ENCODE measurements around the gene JAML. TPM values are rescaled to one million over a fixed set of nuclear protein-coding genes. Genes with fewer than 3 reads are reported as not detected.

The JAML gene
- total and polyA plus RNA-seq, 2 of the 13 experiments (the other 11 are each of a cell fraction or from before 2014, with no cell fraction given): 2.0 to 3.3 TPM

GRCh38 chr11:118198370-118198769 is 26.4 kb downstream of the JAML start (continued):
- TF ChIP-seq, protein P1, sequence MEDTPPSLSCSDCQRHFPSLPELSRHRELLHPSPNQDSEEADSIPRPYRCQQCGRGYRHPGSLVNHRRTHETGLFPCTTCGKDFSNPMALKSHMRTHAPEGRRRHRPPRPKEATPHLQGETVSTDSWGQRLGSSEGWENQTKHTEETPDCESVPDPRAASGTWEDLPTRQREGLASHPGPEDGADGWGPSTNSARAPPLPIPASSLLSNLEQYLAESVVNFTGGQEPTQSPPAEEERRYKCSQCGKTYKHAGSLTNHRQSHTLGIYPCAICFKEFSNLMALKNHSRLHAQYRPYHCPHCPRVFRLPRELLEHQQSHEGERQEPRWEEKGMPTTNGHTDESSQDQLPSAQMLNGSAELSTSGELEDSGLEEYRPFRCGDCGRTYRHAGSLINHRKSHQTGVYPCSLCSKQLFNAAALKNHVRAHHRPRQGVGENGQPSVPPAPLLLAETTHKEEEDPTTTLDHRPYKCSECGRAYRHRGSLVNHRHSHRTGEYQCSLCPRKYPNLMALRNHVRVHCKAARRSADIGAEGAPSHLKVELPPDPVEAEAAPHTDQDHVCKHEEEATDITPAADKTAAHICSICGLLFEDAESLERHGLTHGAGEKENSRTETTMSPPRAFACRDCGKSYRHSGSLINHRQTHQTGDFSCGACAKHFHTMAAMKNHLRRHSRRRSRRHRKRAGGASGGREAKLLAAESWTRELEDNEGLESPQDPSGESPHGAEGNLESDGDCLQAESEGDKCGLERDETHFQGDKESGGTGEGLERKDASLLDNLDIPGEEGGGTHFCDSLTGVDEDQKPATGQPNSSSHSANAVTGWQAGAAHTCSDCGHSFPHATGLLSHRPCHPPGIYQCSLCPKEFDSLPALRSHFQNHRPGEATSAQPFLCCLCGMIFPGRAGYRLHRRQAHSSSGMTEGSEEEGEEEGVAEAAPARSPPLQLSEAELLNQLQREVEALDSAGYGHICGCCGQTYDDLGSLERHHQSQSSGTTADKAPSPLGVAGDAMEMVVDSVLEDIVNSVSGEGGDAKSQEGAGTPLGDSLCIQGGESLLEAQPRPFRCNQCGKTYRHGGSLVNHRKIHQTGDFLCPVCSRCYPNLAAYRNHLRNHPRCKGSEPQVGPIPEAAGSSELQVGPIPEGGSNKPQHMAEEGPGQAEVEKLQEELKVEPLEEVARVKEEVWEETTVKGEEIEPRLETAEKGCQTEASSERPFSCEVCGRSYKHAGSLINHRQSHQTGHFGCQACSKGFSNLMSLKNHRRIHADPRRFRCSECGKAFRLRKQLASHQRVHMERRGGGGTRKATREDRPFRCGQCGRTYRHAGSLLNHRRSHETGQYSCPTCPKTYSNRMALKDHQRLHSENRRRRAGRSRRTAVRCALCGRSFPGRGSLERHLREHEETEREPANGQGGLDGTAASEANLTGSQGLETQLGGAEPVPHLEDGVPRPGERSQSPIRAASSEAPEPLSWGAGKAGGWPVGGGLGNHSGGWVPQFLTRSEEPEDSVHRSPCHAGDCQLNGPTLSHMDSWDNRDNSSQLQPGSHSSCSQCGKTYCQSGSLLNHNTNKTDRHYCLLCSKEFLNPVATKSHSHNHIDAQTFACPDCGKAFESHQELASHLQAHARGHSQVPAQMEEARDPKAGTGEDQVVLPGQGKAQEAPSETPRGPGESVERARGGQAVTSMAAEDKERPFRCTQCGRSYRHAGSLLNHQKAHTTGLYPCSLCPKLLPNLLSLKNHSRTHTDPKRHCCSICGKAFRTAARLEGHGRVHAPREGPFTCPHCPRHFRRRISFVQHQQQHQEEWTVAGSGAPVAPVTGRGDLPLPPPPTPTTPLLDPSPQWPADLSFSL (CRISPR knock-in tag; IDR thresholded peaks at IDR 0.05): no peak
- TF ChIP-seq, protein P2, sequence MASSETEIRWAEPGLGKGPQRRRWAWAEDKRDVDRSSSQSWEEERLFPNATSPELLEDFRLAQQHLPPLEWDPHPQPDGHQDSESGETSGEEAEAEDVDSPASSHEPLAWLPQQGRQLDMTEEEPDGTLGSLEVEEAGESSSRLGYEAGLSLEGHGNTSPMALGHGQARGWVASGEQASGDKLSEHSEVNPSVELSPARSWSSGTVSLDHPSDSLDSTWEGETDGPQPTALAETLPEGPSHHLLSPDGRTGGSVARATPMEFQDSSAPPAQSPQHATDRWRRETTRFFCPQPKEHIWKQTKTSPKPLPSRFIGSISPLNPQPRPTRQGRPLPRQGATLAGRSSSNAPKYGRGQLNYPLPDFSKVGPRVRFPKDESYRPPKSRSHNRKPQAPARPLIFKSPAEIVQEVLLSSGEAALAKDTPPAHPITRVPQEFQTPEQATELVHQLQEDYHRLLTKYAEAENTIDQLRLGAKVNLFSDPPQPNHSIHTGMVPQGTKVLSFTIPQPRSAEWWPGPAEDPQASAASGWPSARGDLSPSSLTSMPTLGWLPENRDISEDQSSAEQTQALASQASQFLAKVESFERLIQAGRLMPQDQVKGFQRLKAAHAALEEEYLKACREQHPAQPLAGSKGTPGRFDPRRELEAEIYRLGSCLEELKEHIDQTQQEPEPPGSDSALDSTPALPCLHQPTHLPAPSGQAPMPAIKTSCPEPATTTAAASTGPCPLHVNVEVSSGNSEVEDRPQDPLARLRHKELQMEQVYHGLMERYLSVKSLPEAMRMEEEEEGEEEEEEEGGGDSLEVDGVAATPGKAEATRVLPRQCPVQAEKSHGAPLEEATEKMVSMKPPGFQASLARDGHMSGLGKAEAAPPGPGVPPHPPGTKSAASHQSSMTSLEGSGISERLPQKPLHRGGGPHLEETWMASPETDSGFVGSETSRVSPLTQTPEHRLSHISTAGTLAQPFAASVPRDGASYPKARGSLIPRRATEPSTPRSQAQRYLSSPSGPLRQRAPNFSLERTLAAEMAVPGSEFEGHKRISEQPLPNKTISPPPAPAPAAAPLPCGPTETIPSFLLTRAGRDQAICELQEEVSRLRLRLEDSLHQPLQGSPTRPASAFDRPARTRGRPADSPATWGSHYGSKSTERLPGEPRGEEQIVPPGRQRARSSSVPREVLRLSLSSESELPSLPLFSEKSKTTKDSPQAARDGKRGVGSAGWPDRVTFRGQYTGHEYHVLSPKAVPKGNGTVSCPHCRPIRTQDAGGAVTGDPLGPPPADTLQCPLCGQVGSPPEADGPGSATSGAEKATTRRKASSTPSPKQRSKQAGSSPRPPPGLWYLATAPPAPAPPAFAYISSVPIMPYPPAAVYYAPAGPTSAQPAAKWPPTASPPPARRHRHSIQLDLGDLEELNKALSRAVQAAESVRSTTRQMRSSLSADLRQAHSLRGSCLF (CRISPR knock-in tag; IDR thresholded peaks at IDR 0.05; ENCODE audit: borderline replicate concordance): no peak
- TF ChIP-seq SP5 (CRISPR knock-in tag; IDR thresholded peaks at IDR 0.05; ENCODE audit: borderline replicate concordance, low read depth) (peak; percentile 90), SRY (CRISPR knock-in tag; IDR thresholded peaks at IDR 0.05) (no peak), SKIL (CRISPR knock-in tag; IDR thresholded peaks at IDR 0.05; ENCODE audit: borderline replicate concordance) (no peak), SMYD3 (CRISPR knock-in tag; IDR thresholded peaks at IDR 0.05) (no peak), REPIN1 (CRISPR knock-in tag; IDR thresholded peaks at IDR 0.05; ENCODE audit: borderline replicate concordance, low read depth) (no peak), HOXD1 (CRISPR knock-in tag; IDR thresholded peaks at IDR 0.05) (no peak), XBP1 (CRISPR knock-in tag; IDR thresholded peaks at IDR 0.05) (no peak), MIER2 (CRISPR knock-in tag; IDR thresholded peaks at IDR 0.05) (no peak), TFAP4 (IDR thresholded peaks at IDR 0.05; ENCODE audit: borderline replicate concordance, low read depth) (no peak), SP4 (CRISPR knock-in tag; IDR thresholded peaks at IDR 0.05) (no peak), ZNF775 (CRISPR knock-in tag; IDR thresholded peaks at IDR 0.05; ENCODE audit: borderline replicate concordance) (no peak), ZNF296 (CRISPR knock-in tag; conservative IDR thresholded peaks at IDR 0.05) (no peak)
- TF ChIP-seq, protein P3, sequence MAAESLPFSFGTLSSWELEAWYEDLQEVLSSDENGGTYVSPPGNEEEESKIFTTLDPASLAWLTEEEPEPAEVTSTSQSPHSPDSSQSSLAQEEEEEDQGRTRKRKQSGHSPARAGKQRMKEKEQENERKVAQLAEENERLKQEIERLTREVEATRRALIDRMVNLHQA (CRISPR knock-in tag; IDR thresholded peaks at IDR 0.05): no peak
